ENCODE results near the gene MYO18A.

The MYO18A gene

DNA sequence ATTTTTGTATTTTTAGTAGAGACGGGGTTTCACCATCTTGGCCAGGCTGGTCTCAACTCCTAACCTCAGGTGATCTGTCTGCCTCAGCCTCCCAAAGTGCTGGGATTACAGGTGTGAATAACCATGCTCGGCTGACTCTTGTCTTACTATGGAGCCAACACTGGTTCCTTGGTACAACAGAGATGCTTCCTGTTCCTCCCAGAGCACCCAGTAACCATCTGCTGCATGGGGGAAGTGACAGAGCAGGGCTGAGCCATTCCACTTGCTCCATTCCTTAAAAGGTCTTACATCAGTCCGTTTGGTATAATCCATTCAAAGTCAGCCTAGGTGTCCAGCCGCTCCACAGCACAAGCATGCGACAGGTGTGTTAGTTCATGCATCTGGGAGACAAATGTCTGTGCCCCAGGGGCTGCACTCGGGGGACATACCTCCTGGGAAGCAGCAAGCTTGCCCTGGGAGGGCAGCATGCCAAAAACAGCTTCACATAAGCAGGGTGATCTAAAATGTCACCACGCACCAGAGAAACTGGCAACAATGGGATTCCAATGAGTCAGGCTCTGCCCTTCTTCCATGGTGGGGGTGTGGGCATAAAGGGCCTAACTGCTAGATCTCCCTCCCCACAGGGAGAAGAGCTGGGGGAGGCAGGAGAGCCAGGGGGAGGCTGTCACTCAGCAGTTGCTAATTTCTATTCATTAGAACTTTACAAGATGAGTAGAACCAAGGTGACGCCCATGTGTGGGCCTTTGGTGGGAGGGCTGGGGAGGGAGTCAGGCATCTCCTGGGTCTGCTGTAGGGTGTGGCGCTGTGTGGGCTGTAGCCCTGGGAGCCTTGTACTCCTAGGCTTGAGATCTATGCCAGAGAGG, 101.8 kb downstream of the MYO18A start:
- H2BK5ac ChIP-seq (ENCODE audit: low read length) = no peak overlapping the region
- peaks cover 5 to 47% of the 10 kb centered on the region in 2 donors for H3K36me3 ChIP-seq (replicated peaks in 1 of 2; ENCODE audit: control insufficient read depth in 2 of 2, insufficient read depth in 2 of 2, low read length in 2 of 2)
- no peak overlapping the region for H3K27ac ChIP-seq (replicated peaks; ENCODE audit: low read length)
- H4K8ac ChIP-seq (ENCODE audit: low read depth, low read length) = no peak overlapping the region
- H3K9ac ChIP-seq (ENCODE audit: low read depth, low read length, poor library complexity) = no peak overlapping the region
- no peak for DNase-seq (ENCODE audit: low spot score)
- H2BK15ac ChIP-seq (ENCODE audit: low read length) = no peak overlapping the region
- no CpG with 5 or more reads among the region's 9 CpGs for WGBS, 2 donors (ENCODE audit: extremely low coverage in 2 of 2, insufficient read length in 2 of 2, insufficient replicate concordance in 1 of 2)
- H3K4ac ChIP-seq (ENCODE audit: low read length) = no peak overlapping the region
- H2AFZ ChIP-seq (ENCODE audit: low read length) = no peak overlapping the region
- H3K23ac ChIP-seq (ENCODE audit: low read depth, low read length, poor library complexity) = no peak overlapping the region
- no peaks in the 10 kb centered on the region for H3K27me3 ChIP-seq (ENCODE audit: control insufficient read depth in 3 of 3, insufficient read depth in 3 of 3, low read depth in 1 of 3, low read length in 3 of 3)
- H2AK5ac ChIP-seq (ENCODE audit: low read depth, low read length) = no peak overlapping the region
- H3K4me1 ChIP-seq (ENCODE audit: control insufficient read depth in 2 of 2, insufficient read depth in 1 of 2, low read depth in 1 of 2, low read length in 2 of 2) = peaks cover 0 to 8% of the 10 kb centered on the region in 2 donors
- no peaks in the 10 kb centered on the region for H3K79me1 ChIP-seq (ENCODE audit: low read depth, low read length)
- H3K18ac ChIP-seq (ENCODE audit: low read length) = no peak overlapping the region
- H3K9me3 ChIP-seq (replicated peaks in 1 of 2; ENCODE audit: control insufficient read depth in 2 of 2, insufficient read depth in 1 of 2, low read depth in 1 of 2, low read length in 2 of 2) = no peaks in the 10 kb centered on the region
- H2BK120ac ChIP-seq (ENCODE audit: low read depth, low read length) = no peak overlapping the region
- H3K4me3 ChIP-seq (ENCODE audit: low read length in 2 of 2) = no peak overlapping the region
- no peak overlapping the region for H2BK12ac ChIP-seq (ENCODE audit: low read length)
- H3K14ac ChIP-seq (ENCODE audit: low read length) = no peak overlapping the region
- H4K91ac ChIP-seq (ENCODE audit: low read depth, low read length, poor library complexity) = no peak overlapping the region
- H3K4me2 ChIP-seq (ENCODE audit: insufficient read depth, low read length, poor library complexity, severe bottlenecking) = no peak overlapping the region

DNA sequence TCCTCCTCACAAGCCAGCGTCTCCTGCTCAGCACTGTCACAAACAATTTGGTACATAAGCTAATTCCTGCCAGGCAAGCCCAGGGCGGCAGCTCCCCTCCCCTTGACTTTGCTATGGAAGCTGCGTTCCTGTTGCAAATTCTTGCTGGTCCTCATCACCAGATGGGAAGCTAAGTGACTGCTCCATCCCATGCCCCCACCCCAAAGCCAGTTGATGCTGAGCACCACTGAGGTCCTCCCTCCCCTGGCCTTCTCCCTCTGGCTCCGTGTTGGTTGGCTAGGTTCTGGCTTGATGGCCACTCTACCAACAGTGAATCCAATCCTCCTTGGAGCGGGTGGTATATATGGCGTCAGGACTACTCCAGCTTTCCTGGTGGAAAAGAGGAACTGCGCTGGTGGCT, 102.9 kb downstream of the MYO18A start:
- Histone ChIP-seq H2BK5ac (ENCODE audit: low read length) (no peak overlapping the region), H3K14ac (ENCODE audit: low read length) (no peak overlapping the region), H2BK12ac (ENCODE audit: low read length) (no peak overlapping the region), H4K91ac (ENCODE audit: low read depth, low read length, poor library complexity) (no peak overlapping the region), H3K79me1 (ENCODE audit: low read depth, low read length) (no peaks in the 10 kb centered on the region), H2AFZ (ENCODE audit: low read length) (no peak overlapping the region), H3K4me3 (ENCODE audit: low read length in 2 of 2) (no peak overlapping the region), H3K27me3 (ENCODE audit: control insufficient read depth in 3 of 3, insufficient read depth in 3 of 3, low read depth in 1 of 3, low read length in 3 of 3) (no peaks in the 10 kb centered on the region), H3K9me3 (replicated peaks in 1 of 2; ENCODE audit: control insufficient read depth in 2 of 2, insufficient read depth in 1 of 2, low read depth in 1 of 2, low read length in 2 of 2) (no peaks in the 10 kb centered on the region), H3K23ac (ENCODE audit: low read depth, low read length, poor library complexity) (no peak overlapping the region), H3K4ac (ENCODE audit: low read length) (no peak overlapping the region), H3K4me2 (ENCODE audit: insufficient read depth, low read length, poor library complexity, severe bottlenecking) (no peak overlapping the region), H3K9ac (ENCODE audit: low read depth, low read length, poor library complexity) (no peak overlapping the region), H2AK5ac (ENCODE audit: low read depth, low read length) (no peak overlapping the region), H2BK15ac (ENCODE audit: low read length) (no peak overlapping the region), H3K18ac (ENCODE audit: low read length) (no peak overlapping the region), H3K4me1 (ENCODE audit: control insufficient read depth in 2 of 2, insufficient read depth in 1 of 2, low read depth in 1 of 2, low read length in 2 of 2) (peaks cover 0 to 16% of the 10 kb centered on the region in 2 donors), H4K8ac (ENCODE audit: low read depth, low read length) (no peak overlapping the region), H3K36me3 (replicated peaks in 1 of 2; ENCODE audit: control insufficient read depth in 2 of 2, insufficient read depth in 2 of 2, low read length in 2 of 2) (peaks cover 5 to 47% of the 10 kb centered on the region in 2 donors), H3K27ac (replicated peaks; ENCODE audit: low read length) (no peak overlapping the region), H2BK120ac (ENCODE audit: low read depth, low read length) (no peak overlapping the region)
- no CpG with 5 or more reads among the region's 7 CpGs for WGBS, 2 donors (ENCODE audit: extremely low coverage in 2 of 2, insufficient read length in 2 of 2, insufficient replicate concordance in 1 of 2)
- no peak for DNase-seq (ENCODE audit: low spot score)

GRCh38 chr17:29076722-29077121, 103.5 kb downstream of the MYO18A start:
- peaks cover 2 to 42% of the 10 kb centered on the region in 2 donors for H3K36me3 ChIP-seq (replicated peaks in 1 of 2; ENCODE audit: control insufficient read depth in 2 of 2, insufficient read depth in 2 of 2, low read length in 2 of 2)
- H3K23ac ChIP-seq (ENCODE audit: low read depth, low read length, poor library complexity) = no peak overlapping the region
- no peak overlapping the region for H2AFZ ChIP-seq (ENCODE audit: low read length)
- H3K4me3 ChIP-seq (ENCODE audit: low read length in 2 of 2) = no peak overlapping the region
- no peak overlapping the region for H3K4me2 ChIP-seq (ENCODE audit: insufficient read depth, low read length, poor library complexity, severe bottlenecking)
- no peak overlapping the region for H3K4ac ChIP-seq (ENCODE audit: low read length)
- WGBS, 2 donors (ENCODE audit: extremely low coverage in 2 of 2, insufficient read length in 2 of 2, insufficient replicate concordance in 1 of 2) = no CpG with 5 or more reads among the region's 7 CpGs
- H2BK5ac ChIP-seq (ENCODE audit: low read length) = no peak overlapping the region
- peaks cover 0 to 16% of the 10 kb centered on the region in 2 donors for H3K4me1 ChIP-seq (ENCODE audit: control insufficient read depth in 2 of 2, insufficient read depth in 1 of 2, low read depth in 1 of 2, low read length in 2 of 2)
- no peak overlapping the region for H2BK15ac ChIP-seq (ENCODE audit: low read length)
- no peak overlapping the region for H3K18ac ChIP-seq (ENCODE audit: low read length)
- no peak overlapping the region for H2AK5ac ChIP-seq (ENCODE audit: low read depth, low read length)
- no peak overlapping the region for H2BK120ac ChIP-seq (ENCODE audit: low read depth, low read length)
- H3K79me1 ChIP-seq (ENCODE audit: low read depth, low read length) = no peaks in the 10 kb centered on the region
- H4K8ac ChIP-seq (ENCODE audit: low read depth, low read length) = no peak overlapping the region
- no peaks in the 10 kb centered on the region for H3K27me3 ChIP-seq (ENCODE audit: control insufficient read depth in 3 of 3, insufficient read depth in 3 of 3, low read depth in 1 of 3, low read length in 3 of 3)
- no peaks in the 10 kb centered on the region for H3K9me3 ChIP-seq (replicated peaks in 1 of 2; ENCODE audit: control insufficient read depth in 2 of 2, insufficient read depth in 1 of 2, low read depth in 1 of 2, low read length in 2 of 2)
- no peak overlapping the region for H4K91ac ChIP-seq (ENCODE audit: low read depth, low read length, poor library complexity)
- H2BK12ac ChIP-seq (ENCODE audit: low read length) = no peak overlapping the region
- DNase-seq (ENCODE audit: low spot score) = no peak
- no peak overlapping the region for H3K27ac ChIP-seq (replicated peaks; ENCODE audit: low read length)
- H3K14ac ChIP-seq (ENCODE audit: low read length) = no peak overlapping the region
- H3K9ac ChIP-seq (ENCODE audit: low read depth, low read length, poor library complexity) = no peak overlapping the region

DNA sequence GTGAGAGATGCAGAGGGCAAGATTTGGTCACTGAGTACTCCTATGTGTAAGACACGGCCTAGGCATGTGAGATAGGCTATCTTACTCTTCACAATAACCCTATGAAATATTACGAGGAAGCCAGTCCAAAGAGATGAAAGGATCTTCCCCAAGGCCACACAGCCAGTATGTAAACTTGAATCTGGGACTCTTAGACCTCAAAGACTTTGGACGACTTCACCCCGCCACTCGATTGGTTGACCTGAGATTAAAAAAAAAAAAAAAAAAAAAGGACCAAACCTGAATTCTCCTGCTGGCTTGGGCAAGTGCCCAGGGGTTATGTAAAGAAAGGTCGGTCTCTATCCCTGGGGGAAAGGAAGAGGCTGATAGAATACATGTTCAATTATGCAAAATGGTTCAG, 104.1 kb downstream of the MYO18A start:
- no peak overlapping the region for H2BK120ac ChIP-seq (ENCODE audit: low read depth, low read length)
- no peak overlapping the region for H2BK15ac ChIP-seq (ENCODE audit: low read length)
- H3K4ac ChIP-seq (ENCODE audit: low read length) = no peak overlapping the region
- H3K9me3 ChIP-seq (replicated peaks in 1 of 2; ENCODE audit: control insufficient read depth in 2 of 2, insufficient read depth in 1 of 2, low read depth in 1 of 2, low read length in 2 of 2) = no peaks in the 10 kb centered on the region
- no peaks in the 10 kb centered on the region for H3K27me3 ChIP-seq (ENCODE audit: control insufficient read depth in 3 of 3, insufficient read depth in 3 of 3, low read depth in 1 of 3, low read length in 3 of 3)
- H3K4me2 ChIP-seq (ENCODE audit: insufficient read depth, low read length, poor library complexity, severe bottlenecking) = no peak overlapping the region
- H3K23ac ChIP-seq (ENCODE audit: low read depth, low read length, poor library complexity) = no peak overlapping the region
- no peak overlapping the region for H2BK5ac ChIP-seq (ENCODE audit: low read length)
- no peak overlapping the region for H3K18ac ChIP-seq (ENCODE audit: low read length)
- no peak overlapping the region for H2AK5ac ChIP-seq (ENCODE audit: low read depth, low read length)
- H3K4me3 ChIP-seq (ENCODE audit: low read length in 2 of 2) = no peak overlapping the region
- H3K36me3 ChIP-seq (replicated peaks in 1 of 2; ENCODE audit: control insufficient read depth in 2 of 2, insufficient read depth in 2 of 2, low read length in 2 of 2) = peaks cover 0 to 36% of the 10 kb centered on the region in 2 donors
- H3K27ac ChIP-seq (replicated peaks; ENCODE audit: low read length) = no peak overlapping the region
- no peak overlapping the region for H2AFZ ChIP-seq (ENCODE audit: low read length)
- H3K14ac ChIP-seq (ENCODE audit: low read length) = no peak overlapping the region
- no peak overlapping the region for H4K91ac ChIP-seq (ENCODE audit: low read depth, low read length, poor library complexity)
- no peak overlapping the region for H3K9ac ChIP-seq (ENCODE audit: low read depth, low read length, poor library complexity)
- peaks cover 0 to 18% of the 10 kb centered on the region in 2 donors for H3K4me1 ChIP-seq (ENCODE audit: control insufficient read depth in 2 of 2, insufficient read depth in 1 of 2, low read depth in 1 of 2, low read length in 2 of 2)
- H3K79me1 ChIP-seq (ENCODE audit: low read depth, low read length) = no peaks in the 10 kb centered on the region
- WGBS, 2 donors (ENCODE audit: extremely low coverage in 2 of 2, insufficient read length in 2 of 2, insufficient replicate concordance in 1 of 2) = no CpG with 5 or more reads among the region's 6 CpGs
- H4K8ac ChIP-seq (ENCODE audit: low read depth, low read length) = no peak overlapping the region
- no peak for DNase-seq (ENCODE audit: low spot score)
- no peak overlapping the region for H2BK12ac ChIP-seq (ENCODE audit: low read length)

All from neuronal stem cell (in vitro differentiated cells).